Fibroblast of the aortic adventitia (primary cell): ENCODE data around the gene FGFR2. TPM values are rescaled to one million over a fixed set of nuclear protein-coding genes. Genes with fewer than 3 reads are reported as not detected.

Source experiments
- DNase-seq: peaks from one replicate; pipeline ENCODE4 v3.0.0-alpha.2; 2010; ENCODE audit warnings: low read depth
- H3K4me3 ChIP-seq: 2 replicates; pipeline ENCODE4 v1.5.1; 2011; ENCODE audit warnings: low read depth, mild to moderate bottlenecking, control low read depth, low read length, moderate library complexity
- CTCF ChIP-seq: IDR thresholded peaks from 2 replicates; pipeline ENCODE4 v1.5.1; 2011; ENCODE audit warnings: mild to moderate bottlenecking, low read length, control low read depth, inconsistent platforms; ENCODE audit not compliant: insufficient read depth
- total RNA-seq: library from RNA; depleted of rRNA; stranded (reverse); fragments of >200 nt; gene quantifications from 2 replicates; pipeline ENCODE4 v1.2.3, GENCODE V29; 2012; ENCODE audit warnings: low replicate concordance

The FGFR2 gene
- total RNA-seq, 1 donor = not detected

- H3K4me3 ChIP-seq = no peak overlapping the region
- TF ChIP-seq CTCF = no peak
- no peak for DNase-seq
Observed at GRCh38 chr10:121468726-121469125, 129.5 kb downstream of the FGFR2 start.

GRCh38 chr10:121466424-121466823, 131.8 kb downstream of the FGFR2 start:
- TF ChIP-seq CTCF = no peak
- no peak overlapping the region for H3K4me3 ChIP-seq
- DNase-seq = no peak

- no peak overlapping the region for H3K4me3 ChIP-seq
- DNase-seq = no peak
- TF ChIP-seq CTCF = no peak
Observed at GRCh38 chr10:121465215-121465614, 133.0 kb downstream of the FGFR2 start.

GRCh38 chr10:121464517-121464916, 133.7 kb downstream of the FGFR2 start:
- TF ChIP-seq CTCF = no peak
- DNase-seq = no peak
- no peak overlapping the region for H3K4me3 ChIP-seq

GRCh38 chr10:121462955-121463354, 135.3 kb downstream of the FGFR2 start:
- H3K4me3 ChIP-seq = no peak overlapping the region
- no peak for TF ChIP-seq CTCF
- DNase-seq = no peak

GRCh38 chr10:121462281-121462680, 136.0 kb downstream of the FGFR2 start:
- H3K4me3 ChIP-seq = no peak overlapping the region
- DNase-seq = no peak
- TF ChIP-seq CTCF = no peak

- TF ChIP-seq CTCF = no peak
- no peak overlapping the region for H3K4me3 ChIP-seq
- DNase-seq = no peak
Observed at GRCh38 chr10:121461307-121461706, 136.9 kb downstream of the FGFR2 start.
